WERI-Rb-1 (cell line): ENCODE results near the gene TOP1.

Experiments used
- DNase-seq: peaks from one replicate; pipeline ENCODE4 v3.0.0-alpha.2; 2020
- H3K27ac ChIP-seq: fragments of 250-450 bp; sonication (Bioruptor Pico); 2 replicates; pipeline ENCODE4 v1.5.1; 2020; ENCODE audit warnings: mild to moderate bottlenecking, moderate library complexity
- H3K27me3 ChIP-seq: fragments of 250-450 bp; sonication (Bioruptor Pico); 2 replicates; pipeline ENCODE4 v1.5.1; 2021; ENCODE audit warnings: mild to moderate bottlenecking, low read depth, moderate library complexity; ENCODE audit not compliant: insufficient read depth, severe bottlenecking
- H3K36me3 ChIP-seq: fragments of 250-450 bp; sonication (Bioruptor Pico); 2 replicates; pipeline ENCODE4 v1.5.1; 2020; ENCODE audit warnings: mild to moderate bottlenecking, moderate library complexity
- H3K4me3 ChIP-seq: 2 replicates; pipeline ENCODE4 v1.5.1; 2011; ENCODE audit warnings: low read depth, mild to moderate bottlenecking, control low read depth, low read length
- H3K9me3 ChIP-seq: fragments of 250-450 bp; sonication (Bioruptor Pico); 2 replicates; pipeline ENCODE4 v1.5.1; 2021; ENCODE audit warnings: mild to moderate bottlenecking, moderate library complexity; ENCODE audit not compliant: severe bottlenecking
- TF ChIP-seq, protein P1 (sequence below): IDR thresholded peaks from 2 replicates; pipeline ENCODE4 v1.5.1; 2011; ENCODE audit warnings: low read depth, mild to moderate bottlenecking, control low read depth, inconsistent platforms, low read length

The TOP1 gene

DNA sequence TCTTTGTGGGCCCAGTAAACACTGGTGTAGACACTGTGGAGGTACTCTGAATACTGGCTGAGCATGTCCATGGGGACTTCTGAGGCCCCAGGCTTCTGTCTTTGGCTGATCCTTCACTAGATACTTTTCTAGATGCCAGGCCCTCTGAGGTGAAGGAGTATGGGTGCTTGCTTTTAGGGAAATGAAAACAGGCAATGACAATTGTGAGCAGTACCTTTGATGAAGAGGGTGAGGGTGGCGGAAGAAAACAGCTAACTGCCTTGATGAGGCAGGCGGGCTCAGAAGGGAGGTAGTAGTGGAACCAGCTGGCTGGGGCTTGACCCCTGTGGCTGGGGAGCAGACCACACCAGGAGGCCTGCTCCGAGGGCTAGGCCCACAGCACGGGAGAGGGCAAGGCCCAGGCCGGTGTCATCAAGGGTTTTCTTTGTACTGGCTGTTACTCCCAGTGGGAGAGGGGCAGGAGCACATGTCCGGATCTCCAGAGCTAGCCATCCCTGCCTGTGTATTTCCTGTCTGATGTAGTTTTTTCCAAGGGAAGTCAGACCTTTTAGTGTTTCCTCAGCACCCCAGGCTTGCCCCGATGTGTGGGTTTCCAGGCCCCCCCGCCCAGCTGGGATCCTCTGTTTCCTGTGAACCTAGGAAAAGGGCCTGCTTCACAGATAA is 112.7 kb downstream of the TOP1 start:
- no peak overlapping the region for H3K27ac ChIP-seq
- H3K4me3 ChIP-seq: no peak overlapping the region
- H3K9me3 ChIP-seq: no peaks in the 10 kb centered on the region
- no peak for DNase-seq
- H3K27me3 ChIP-seq: no peaks in the 10 kb centered on the region
- TF ChIP-seq, protein P1, sequence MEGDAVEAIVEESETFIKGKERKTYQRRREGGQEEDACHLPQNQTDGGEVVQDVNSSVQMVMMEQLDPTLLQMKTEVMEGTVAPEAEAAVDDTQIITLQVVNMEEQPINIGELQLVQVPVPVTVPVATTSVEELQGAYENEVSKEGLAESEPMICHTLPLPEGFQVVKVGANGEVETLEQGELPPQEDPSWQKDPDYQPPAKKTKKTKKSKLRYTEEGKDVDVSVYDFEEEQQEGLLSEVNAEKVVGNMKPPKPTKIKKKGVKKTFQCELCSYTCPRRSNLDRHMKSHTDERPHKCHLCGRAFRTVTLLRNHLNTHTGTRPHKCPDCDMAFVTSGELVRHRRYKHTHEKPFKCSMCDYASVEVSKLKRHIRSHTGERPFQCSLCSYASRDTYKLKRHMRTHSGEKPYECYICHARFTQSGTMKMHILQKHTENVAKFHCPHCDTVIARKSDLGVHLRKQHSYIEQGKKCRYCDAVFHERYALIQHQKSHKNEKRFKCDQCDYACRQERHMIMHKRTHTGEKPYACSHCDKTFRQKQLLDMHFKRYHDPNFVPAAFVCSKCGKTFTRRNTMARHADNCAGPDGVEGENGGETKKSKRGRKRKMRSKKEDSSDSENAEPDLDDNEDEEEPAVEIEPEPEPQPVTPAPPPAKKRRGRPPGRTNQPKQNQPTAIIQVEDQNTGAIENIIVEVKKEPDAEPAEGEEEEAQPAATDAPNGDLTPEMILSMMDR: no peak
- H3K36me3 ChIP-seq: peaks cover 64% of the 10 kb centered on the region

DNA sequence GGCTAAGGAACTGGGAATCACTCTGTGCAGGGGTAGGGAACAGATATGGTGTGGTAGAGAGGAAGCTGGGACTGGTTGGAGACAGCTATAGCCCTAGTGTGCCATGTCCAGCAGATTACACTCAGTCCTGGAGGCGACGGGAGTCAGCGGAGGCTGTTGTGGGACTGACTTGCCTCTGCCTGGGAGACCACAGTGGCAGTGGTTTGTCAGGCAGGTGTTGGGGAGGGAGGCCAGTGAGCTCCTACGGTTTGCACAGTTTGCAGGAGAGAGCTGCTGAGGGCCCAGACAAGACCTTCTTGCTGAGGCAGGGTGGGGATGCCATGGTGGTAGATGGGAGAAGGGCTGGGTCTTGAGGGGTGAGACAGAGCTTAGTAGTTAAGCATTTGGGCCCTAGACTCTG is 113.6 kb downstream of the TOP1 start:
- TF ChIP-seq, protein P1: no peak
- no peak overlapping the region for H3K4me3 ChIP-seq
- no peaks in the 10 kb centered on the region for H3K27me3 ChIP-seq
- no peak for DNase-seq
- H3K36me3 ChIP-seq: peaks cover 67% of the 10 kb centered on the region
- no peak overlapping the region for H3K27ac ChIP-seq
- H3K9me3 ChIP-seq: no peaks in the 10 kb centered on the region

DNA sequence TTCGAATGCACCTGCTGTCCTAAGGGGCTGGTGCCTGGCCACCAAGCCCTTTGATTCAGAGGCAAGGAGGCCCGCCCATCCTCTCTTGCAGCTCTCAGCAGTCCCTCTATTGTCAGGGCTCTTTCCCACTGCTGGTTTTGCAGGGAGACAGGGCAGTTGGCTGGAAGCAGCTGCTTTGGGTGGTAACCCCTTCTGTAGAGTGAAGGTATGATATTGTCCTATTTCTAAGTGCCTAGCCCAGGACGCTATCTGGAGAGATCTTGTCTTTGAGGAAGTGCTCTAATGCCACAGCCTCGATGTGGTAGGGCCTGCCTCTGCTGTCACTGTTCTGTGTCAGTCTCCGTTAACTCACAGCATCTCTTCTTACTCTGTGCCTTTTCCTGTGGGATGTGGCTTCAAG is 114.3 kb downstream of the TOP1 start:
- Histone ChIP-seq H3K4me3 (no peak overlapping the region), H3K9me3 (no peaks in the 10 kb centered on the region), H3K27me3 (no peaks in the 10 kb centered on the region), H3K36me3 (peaks cover 68% of the 10 kb centered on the region), H3K27ac (no peak overlapping the region)
- DNase-seq: no peak
- TF ChIP-seq, protein P1: no peak

DNA sequence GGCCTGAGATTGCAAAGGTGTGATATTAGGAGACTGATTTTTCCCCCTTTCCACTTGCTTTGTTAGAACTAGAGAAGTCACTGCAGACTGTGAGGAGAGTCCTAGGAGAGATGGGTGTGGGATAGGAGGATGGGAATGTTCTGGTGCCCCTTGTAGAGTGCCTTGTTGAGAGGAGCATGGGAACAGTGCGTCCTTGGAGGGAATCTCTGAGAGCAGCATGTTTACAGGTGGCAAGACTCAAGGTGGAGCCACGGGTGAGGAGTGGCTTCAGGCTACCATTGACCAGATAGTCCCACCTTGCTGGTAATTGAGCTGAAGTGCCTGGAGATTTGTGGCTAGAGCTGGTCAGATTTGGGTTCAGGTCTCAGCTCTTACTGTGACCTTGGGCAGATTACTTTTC is 114.7 kb downstream of the TOP1 start:
- Histone ChIP-seq H3K9me3 (no peaks in the 10 kb centered on the region), H3K36me3 (peaks cover 72% of the 10 kb centered on the region), H3K4me3 (no peak overlapping the region), H3K27me3 (no peaks in the 10 kb centered on the region), H3K27ac (no peak overlapping the region)
- DNase-seq: no peak
- TF ChIP-seq, protein P1: no peak

DNA sequence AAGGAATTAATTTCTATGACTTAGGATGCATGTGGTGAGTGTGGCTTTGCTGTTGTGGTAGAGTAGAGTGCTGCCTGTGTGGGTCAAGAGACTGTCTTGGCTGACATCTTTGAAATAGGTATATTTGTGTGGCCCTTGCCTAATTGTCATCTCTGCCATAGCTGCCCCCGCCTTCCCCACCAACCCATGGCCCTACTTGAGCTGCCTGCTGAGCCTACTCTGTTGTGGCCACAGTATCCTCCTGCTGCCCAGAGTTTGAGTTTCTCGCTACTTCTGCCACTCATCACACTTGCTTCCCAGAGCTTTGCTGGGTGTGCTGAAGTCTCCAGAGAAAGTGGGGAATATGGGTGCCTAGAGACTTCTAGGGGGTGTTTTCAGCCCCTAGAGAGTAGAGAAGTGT is 116.7 kb downstream of the TOP1 start:
- TF ChIP-seq, protein P1: no peak

More for the DNA sequence above, 116.7 kb downstream of the TOP1 start:
- no peak for DNase-seq
- Histone ChIP-seq H3K36me3 (peaks cover 68% of the 10 kb centered on the region), H3K9me3 (no peaks in the 10 kb centered on the region), H3K27me3 (no peaks in the 10 kb centered on the region), H3K27ac (no peak overlapping the region), H3K4me3 (no peak overlapping the region)
